NCI-H345 (cell line): ENCODE results near the gene FAM177B.

ENCODE experiments used
- DNase-seq: peaks from one replicate; lab custom pipeline; 2025; lab: John Stamatoyannopoulos, UW

FAM177B gene

DNA sequence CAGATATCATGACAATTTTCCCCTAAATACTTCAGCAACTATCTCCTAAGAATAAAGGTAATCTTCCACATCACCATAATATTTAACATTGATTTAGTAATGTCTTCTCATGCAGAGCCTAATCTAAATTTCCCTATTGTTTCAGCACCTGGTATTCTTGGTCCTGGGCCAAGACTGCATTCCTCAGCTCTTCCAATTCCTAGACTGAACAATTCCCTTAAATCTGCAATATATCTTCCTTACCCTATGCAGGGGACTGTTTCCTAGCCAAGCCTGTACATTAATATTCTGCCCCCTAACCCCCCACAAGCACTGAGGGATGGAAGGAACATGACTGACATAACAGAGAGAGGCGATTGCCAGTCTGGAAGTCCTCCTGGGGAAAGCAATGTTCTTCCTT, 49.1 kb downstream of the FAM177B start:
- no peak for DNase-seq

DNA sequence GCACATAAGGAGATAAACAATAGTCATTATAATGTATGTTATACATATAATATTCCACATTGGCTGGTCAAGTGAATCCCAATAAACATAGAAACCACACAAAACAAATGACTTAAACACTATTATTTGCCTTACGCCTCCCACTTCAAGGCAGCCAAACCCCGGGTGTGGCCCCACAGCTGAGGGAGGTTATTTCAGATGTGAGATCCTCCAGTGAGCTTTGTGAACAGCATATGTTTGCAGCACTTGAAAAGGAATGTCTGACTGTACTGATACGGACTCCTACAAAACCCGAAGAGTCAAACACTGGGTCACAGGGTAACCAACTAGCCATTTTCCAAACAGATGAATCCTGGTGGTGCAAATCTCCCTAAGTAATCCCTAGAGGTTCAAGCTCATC, 50.7 kb downstream of the FAM177B start:
- no peak for DNase-seq

DNA sequence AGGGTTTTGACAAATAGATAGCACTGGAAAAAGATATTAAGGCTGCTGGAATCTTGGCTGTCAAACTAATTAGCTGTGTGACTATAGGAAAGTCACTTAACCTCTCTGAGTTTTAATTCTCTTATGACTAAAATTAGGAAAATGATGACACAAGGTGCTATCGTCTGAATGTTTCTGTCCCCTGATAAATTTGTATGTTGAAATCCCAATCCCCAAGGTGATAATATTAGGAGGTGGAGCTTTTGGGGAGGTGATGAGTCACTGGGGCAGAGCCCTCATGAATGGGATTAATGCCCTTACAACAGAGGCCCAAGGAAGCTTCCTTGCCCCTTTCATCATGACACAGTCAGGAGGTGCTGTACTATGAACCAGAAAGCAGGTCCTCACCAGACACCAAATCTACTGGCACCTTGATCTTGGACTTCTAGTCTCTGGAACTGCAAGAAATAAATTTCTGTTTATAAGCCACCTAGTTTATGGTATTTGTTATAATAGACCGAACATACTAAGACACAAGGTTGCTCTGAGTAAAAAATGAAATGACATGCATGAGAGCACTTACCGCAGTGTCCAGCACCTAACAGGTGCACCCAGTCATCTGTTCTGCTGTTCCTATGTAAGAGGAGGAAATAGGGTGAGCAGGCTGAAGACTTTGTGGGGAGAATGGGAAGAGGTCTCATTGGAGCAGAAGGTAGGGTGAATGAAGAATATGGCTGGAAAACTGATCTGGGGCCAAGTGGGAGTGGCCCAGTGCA, 51.6 kb downstream of the FAM177B start:
- DNase-seq: no peak

DNA sequence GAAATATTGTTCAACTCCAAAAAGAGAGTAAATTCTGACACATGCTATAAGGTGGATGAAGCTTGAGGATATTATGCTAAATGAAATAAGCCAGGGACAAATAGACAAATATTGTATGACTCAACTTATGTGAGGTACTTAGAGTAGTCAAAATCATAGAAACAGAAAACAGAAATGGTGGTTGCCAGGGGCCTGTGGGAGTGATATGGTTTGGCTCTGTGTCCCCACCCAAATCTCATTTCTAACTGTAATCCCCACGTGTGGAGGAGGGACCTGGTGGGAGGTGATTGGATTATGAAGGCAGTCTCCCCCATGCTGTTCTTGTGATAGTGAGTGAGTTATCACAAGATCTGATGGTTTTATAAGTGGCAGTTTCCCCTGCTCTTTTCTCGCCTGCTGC, 53.1 kb downstream of the FAM177B start:
- no peak for DNase-seq

DNA sequence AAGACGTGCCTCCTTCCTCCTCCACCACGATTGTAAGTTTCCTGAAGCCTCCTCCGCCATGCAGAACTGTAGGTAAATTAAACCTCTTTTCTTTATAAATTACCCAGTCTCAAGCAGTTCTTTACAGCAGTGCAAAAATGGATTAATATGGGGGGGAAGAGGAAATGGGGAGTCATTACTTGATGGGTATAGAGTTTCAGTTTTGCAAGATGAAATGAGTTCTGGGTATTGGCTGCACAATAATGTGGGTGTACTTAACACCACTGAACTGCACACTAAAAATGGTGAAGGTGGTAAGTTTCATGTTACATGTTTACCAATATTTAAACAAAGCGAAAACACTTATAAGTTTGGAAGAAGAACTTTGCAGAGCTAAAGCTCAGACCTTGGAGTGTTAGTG, 53.5 kb downstream of the FAM177B start:
- no peak for DNase-seq

DNA sequence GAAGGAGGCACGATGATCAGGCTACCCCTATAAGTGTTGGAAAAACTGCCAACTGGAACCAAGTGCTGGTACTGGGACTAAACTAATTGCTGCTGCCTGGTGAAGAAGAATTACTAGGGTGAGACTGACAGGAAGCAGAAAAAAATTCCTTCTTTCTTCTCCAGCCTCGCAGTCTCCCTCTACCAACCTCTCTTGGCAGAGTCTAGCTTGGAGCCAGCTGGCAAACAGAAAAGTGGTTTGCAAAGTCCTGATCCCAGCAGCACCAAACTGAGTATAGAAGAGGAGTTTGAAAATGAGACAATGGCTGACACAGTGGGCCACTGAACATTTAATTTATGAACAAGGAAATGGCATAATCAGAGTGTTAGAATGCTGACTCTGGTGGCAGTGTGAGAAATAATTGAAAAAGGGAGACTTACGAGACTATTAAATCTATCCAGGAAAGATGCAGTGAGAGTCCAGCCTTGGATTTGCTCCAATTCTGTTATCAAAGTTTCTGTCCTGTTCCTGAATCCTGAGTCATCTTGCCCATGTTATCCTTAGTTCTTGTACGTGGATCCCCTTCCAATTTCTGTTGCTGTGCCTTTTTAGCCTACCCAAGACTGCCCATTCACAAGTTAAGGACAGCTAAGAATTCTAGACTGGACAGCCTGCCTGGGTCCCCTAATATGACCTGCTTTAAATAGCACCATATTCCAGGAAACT, 54.2 kb downstream of the FAM177B start:
- no peak for DNase-seq

DNA sequence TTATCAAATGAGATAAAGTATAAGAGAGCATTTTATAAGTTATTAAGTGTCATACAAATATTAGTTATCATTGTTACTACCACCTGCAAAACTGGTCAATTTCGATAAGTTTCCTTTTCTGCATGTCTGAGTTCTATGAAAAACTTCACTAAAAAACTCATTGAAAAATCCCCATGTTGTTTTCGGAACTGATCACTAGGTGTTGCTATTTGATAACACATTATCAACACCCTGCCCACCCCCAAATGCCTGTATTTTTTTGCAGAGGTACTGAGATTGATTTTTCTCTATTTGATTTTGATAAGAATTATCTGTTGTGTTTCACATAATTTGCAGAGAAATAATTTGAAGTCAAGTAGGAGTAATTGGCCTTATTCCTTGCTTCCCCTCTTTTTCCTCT, 55.7 kb downstream of the FAM177B start:
- DNase-seq: peak; percentile 18

DNA sequence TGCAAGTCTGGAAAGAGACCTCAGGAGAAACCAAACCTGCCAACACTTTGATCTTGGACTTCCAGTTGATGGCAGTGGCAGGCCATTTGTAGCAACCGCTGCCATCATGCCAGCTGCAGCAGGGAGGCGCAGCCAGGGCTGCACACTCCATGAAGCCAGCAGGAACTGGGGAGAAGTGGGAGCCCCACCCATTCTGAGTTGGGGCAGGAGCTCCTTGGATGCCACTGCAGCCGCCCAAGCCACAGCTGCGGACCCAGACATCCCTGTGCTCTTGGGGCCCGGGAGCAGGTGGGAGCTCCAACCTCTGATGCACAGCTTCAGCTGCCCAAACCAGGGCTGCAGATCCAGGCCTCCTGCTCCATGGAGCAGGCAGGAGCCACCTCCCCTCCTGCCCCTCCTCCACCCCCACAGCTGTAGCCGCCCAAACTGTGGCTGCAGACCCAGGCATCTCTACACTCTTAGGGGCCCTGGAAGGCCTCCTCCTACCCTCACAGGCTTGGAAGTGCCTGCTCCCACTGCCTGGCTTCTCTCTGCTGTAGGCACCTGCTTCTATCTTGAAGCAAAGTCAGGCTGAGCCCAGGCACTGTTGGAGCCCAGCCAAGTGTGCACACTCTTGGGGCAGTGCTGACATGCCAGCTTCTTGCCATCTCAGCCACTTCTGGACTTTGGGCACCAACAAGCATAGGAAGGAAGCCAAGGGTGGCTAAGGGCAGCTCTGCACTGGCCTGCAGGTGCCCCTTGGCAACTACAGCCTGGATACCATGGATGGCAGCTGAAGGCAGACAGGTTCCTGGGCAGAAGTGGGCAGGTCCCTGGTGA, 57.9 kb downstream of the FAM177B start:
- DNase-seq: no peak

DNA sequence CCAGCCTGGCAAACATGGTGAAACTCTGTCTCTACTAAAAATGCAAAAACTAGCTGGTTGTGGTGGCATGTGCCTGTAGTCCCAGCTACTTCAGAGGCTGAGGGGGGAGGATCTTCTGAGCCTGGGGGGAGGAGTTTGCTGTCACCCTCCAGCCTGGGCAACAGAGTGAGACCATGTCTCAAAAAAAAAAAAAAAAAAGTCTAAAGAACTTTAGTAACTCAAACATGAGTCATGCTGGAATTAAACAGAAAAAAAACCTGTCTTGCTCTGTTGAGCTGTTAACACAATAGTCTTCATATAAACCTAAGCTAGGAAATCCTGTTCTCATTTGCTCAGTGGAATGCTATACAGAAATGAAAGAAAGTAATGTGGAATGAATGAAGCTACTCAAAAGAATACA, 61.1 kb downstream of the FAM177B start:
- no peak for DNase-seq

DNA sequence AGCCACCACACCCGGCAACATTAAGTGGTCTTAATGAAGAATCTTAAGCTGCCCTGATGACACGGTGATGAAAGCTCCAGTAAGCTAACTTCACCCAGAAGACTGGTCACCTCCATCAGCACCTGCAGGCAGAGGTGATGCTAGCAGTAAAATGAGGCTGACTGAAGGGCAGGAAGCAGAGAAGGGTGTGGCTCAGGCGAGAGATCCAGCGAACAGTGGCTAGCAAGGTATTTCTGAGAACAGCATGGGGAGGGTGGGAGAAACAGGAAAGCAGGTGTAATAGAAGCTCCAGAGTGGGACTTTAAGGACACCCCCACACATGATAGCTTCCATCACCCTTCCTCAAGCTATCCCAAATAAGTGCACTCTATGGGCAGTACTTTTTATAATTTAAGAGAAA, 62.0 kb downstream of the FAM177B start:
- DNase-seq: no peak
